ENCODE data around the gene NRDC.
"Not testable (repeated sequence)": the region's sequence is repeated elsewhere in the genome, so short reads cannot be mapped to it uniquely, and the experiment has no call there.

Gene NRDC

GRCh38 chr1:51878308-51878615 is 265 bp downstream of the NRDC start:
- no peak for DNase-seq (ENCODE audit: low read depth in 2 of 2)

GRCh38 chr1:51877434-51878307 is 856 bp downstream of the NRDC start:
- no peak for DNase-seq (ENCODE audit: low read depth in 2 of 2)

- DNase-seq (ENCODE audit: low read depth in 2 of 2) = no peak
These were observed 2.7 kb downstream of the NRDC start for GRCh38 chr1:51875836-51876235.

- no peak for DNase-seq (ENCODE audit: low read depth in 2 of 2)
These were observed 3.2 kb downstream of the NRDC start for GRCh38 chr1:51875291-51875772.

- DNase-seq (ENCODE audit: low read depth in 2 of 2) = not testable (repeated sequence)
These were observed 5.3 kb downstream of the NRDC start for GRCh38 chr1:51873270-51873669.

- no peak for DNase-seq (ENCODE audit: low read depth in 2 of 2)
These were observed 7.1 kb downstream of the NRDC start for GRCh38 chr1:51871351-51871975.

- no peak for DNase-seq (ENCODE audit: low read depth in 2 of 2)
These were observed 7.8 kb downstream of the NRDC start for GRCh38 chr1:51870603-51871350.

- DNase-seq (ENCODE audit: low read depth in 2 of 2) = no peak
These were observed 10.9 kb downstream of the NRDC start for GRCh38 chr1:51867479-51868232.

GRCh38 chr1:51863384-51863783 is 15.1 kb downstream of the NRDC start:
- DNase-seq (ENCODE audit: low read depth in 2 of 2) = no peak

GRCh38 chr1:51861669-51862068 is 16.9 kb downstream of the NRDC start:
- no peak for DNase-seq (ENCODE audit: low read depth in 2 of 2)

- DNase-seq (ENCODE audit: low read depth in 2 of 2) = no peak
These were observed 18.8 kb downstream of the NRDC start for GRCh38 chr1:51859735-51860134.

- no peak for DNase-seq (ENCODE audit: low read depth in 2 of 2)
These were observed 19.2 kb downstream of the NRDC start for GRCh38 chr1:51859333-51859732.

- DNase-seq (ENCODE audit: low read depth in 2 of 2) = no peak
These were observed 19.6 kb downstream of the NRDC start for GRCh38 chr1:51858892-51859291.

GRCh38 chr1:51856745-51857144 is 21.8 kb downstream of the NRDC start:
- no peak for DNase-seq (ENCODE audit: low read depth in 2 of 2)

- no peak for DNase-seq (ENCODE audit: low read depth in 2 of 2)
These were observed 22.9 kb downstream of the NRDC start for GRCh38 chr1:51855624-51856023.

- DNase-seq (ENCODE audit: low read depth in 2 of 2) = no peak
These were observed 25.2 kb downstream of the NRDC start for GRCh38 chr1:51853360-51853759.

- no peak for DNase-seq (ENCODE audit: low read depth in 2 of 2)
These were observed 26.6 kb downstream of the NRDC start for GRCh38 chr1:51851882-51852396.

GRCh38 chr1:51850420-51851223 is 27.9 kb downstream of the NRDC start:
- DNase-seq (ENCODE audit: low read depth in 2 of 2) = no peak

GRCh38 chr1:51847294-51847920 is 31.1 kb downstream of the NRDC start:
- no peak for DNase-seq (ENCODE audit: low read depth in 2 of 2)

GRCh38 chr1:51843948-51844347 is 34.6 kb downstream of the NRDC start:
- DNase-seq (ENCODE audit: low read depth in 2 of 2) = peak in 1 of 2 donors; percentile 11
